ENCODE results near the gene MAGEA9B. TPM values are rescaled to one million over a fixed set of nuclear protein-coding genes. Genes with fewer than 3 reads are reported as not detected.
"Not testable (repeated sequence)": the region's sequence is repeated elsewhere in the genome, so short reads cannot be mapped to it uniquely, and the experiment has no call there.

Gene MAGEA9B
- total and polyA plus RNA-seq, 4 experiments from 2014 or later = not detected

DNA sequence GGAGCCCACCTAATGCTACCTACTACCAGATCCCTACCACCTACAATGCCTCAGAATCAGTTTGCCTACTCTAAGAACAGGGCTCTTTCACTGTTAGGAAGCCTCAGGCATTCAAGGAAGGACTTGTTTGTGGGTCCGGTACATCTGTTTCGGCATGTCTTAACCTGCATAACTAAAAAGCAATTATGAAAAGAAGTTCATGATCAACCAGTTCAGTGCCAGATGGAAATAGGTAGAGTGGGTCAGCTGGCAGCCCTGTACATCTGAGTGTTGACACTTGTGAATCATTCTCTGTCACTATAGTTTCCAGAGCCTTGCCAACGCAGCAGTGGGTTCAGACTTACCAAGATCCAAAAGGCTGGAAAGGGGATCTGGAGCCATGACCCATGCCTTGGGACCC is 41.0 kb upstream of the MAGEA9B start:
- Mint-ChIP-seq H3K9me3 (no peaks in the 10 kb centered on the region), H3K36me3 (peaks cover 0 to 1% of the 10 kb centered on the region in 2 donors), H3K27ac (no peak overlapping the region), H3K4me1 (peaks cover 29 to 74% (median 52%) of the 10 kb centered on the region in 4 donors), H3K27me3 (no peaks in the 10 kb centered on the region), H3K4me3 (peak overlapping the region in 1 of 8 donors; percentile 10)
- ChIA-PET CTCF (ENCODE audit: partially characterized antibody) (no interaction called here), POLR2A (ENCODE audit: partially characterized antibody) (no interaction called here)
- DNase-seq = no peak
- Histone ChIP-seq H3K36me3 (ENCODE audit: insufficient read depth, low read length) (no peaks in the 10 kb centered on the region), H3K27ac (ENCODE audit: low read depth, low read length) (no peak overlapping the region), H3K4me3 (ENCODE audit: low read length in 2 of 2) (no peak overlapping the region), H3K4me1 (ENCODE audit: insufficient read depth, low read length) (peaks cover 37% of the 10 kb centered on the region), H3K9me3 (ENCODE audit: control insufficient read depth in 1 of 2, low read length in 2 of 2) (no peaks in the 10 kb centered on the region), H3K27me3 (ENCODE audit: insufficient read depth, low read length) (no peaks in the 10 kb centered on the region)
- intact Hi-C loops (cut with micrococcal nuclease) = no loop called here

GRCh38 chrX:149626829-149627228 is 39.6 kb upstream of the MAGEA9B start:
- H3K4me1 Mint-ChIP-seq = peaks cover 27 to 66% (median 53%) of the 10 kb centered on the region in 4 donors
- H3K27ac Mint-ChIP-seq; H3K9me3 Mint-ChIP-seq; H3K27me3 ChIP-seq (ENCODE audit: insufficient read depth, low read length); DNase-seq; POLR2A ChIA-PET (ENCODE audit: partially characterized antibody); H3K27ac ChIP-seq (ENCODE audit: low read depth, low read length); H3K9me3 ChIP-seq (ENCODE audit: control insufficient read depth in 1 of 2, low read length in 2 of 2); H3K36me3 Mint-ChIP-seq; CTCF ChIA-PET (ENCODE audit: partially characterized antibody); H3K4me3 Mint-ChIP-seq; H3K36me3 ChIP-seq (ENCODE audit: insufficient read depth, low read length); H3K4me3 ChIP-seq (ENCODE audit: low read length in 2 of 2); intact Hi-C loops (cut with micrococcal nuclease); H3K27me3 Mint-ChIP-seq: not testable (repeated sequence)
- H3K4me1 ChIP-seq (ENCODE audit: insufficient read depth, low read length) = peaks cover 32% of the 10 kb centered on the region

GRCh38 chrX:149619662-149620061 is 32.4 kb upstream of the MAGEA9B start:
- H3K4me3 Mint-ChIP-seq; H3K4me1 ChIP-seq (ENCODE audit: insufficient read depth, low read length); H3K27ac ChIP-seq (ENCODE audit: low read depth, low read length); H3K4me3 ChIP-seq (ENCODE audit: low read length in 2 of 2); DNase-seq; H3K9me3 ChIP-seq (ENCODE audit: control insufficient read depth in 1 of 2, low read length in 2 of 2); H3K27ac Mint-ChIP-seq; H3K27me3 Mint-ChIP-seq; H3K36me3 ChIP-seq (ENCODE audit: insufficient read depth, low read length); H3K9me3 Mint-ChIP-seq; POLR2A ChIA-PET (ENCODE audit: partially characterized antibody); H3K36me3 Mint-ChIP-seq; H3K27me3 ChIP-seq (ENCODE audit: insufficient read depth, low read length); intact Hi-C loops (cut with micrococcal nuclease); CTCF ChIA-PET (ENCODE audit: partially characterized antibody): not testable (repeated sequence)
- peaks cover 5 to 23% (median 16%) of the 10 kb centered on the region in 4 donors for H3K4me1 Mint-ChIP-seq

DNA sequence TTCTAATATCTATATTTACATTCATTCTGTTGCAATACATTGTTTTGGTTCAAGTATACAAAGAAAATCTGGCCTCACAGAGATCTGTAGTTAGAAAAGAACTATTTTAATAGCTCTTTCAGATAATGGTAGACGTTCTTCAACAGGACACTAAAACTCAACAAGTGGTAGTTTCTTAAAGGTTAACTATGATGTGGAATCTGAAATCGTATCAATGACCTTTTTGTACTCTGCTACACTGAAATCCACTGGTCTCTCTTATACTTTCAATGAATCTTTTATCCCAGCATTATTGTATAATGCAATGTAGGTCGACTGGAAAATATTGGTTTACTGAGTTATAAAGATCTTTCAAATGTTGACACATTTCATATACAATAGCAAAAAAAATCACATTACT is 31.6 kb upstream of the MAGEA9B start:
- intact Hi-C loops (cut with micrococcal nuclease) = no loop called here
- Histone ChIP-seq H3K36me3 (ENCODE audit: insufficient read depth, low read length) (no peaks in the 10 kb centered on the region), H3K27me3 (ENCODE audit: insufficient read depth, low read length) (no peaks in the 10 kb centered on the region), H3K27ac (ENCODE audit: low read depth, low read length) (no peak overlapping the region), H3K4me1 (ENCODE audit: insufficient read depth, low read length) (peaks cover 3% of the 10 kb centered on the region), H3K9me3 (ENCODE audit: control insufficient read depth in 1 of 2, low read length in 2 of 2) (no peaks in the 10 kb centered on the region), H3K4me3 (ENCODE audit: low read length in 2 of 2) (no peak overlapping the region)
- peaks cover 5 to 23% (median 16%) of the 10 kb centered on the region in 4 donors for H3K4me1 Mint-ChIP-seq
- H3K4me3 Mint-ChIP-seq = no peak overlapping the region
- H3K9me3 Mint-ChIP-seq = peaks cover 0 to 2% (median 0%) of the 10 kb centered on the region in 8 donors
- H3K27ac Mint-ChIP-seq = no peak overlapping the region
- CTCF ChIA-PET (ENCODE audit: partially characterized antibody) = no interaction called here
- no peak for DNase-seq
- POLR2A ChIA-PET (ENCODE audit: partially characterized antibody) = no interaction called here
- no peaks in the 10 kb centered on the region for H3K27me3 Mint-ChIP-seq
- no peaks in the 10 kb centered on the region for H3K36me3 Mint-ChIP-seq

DNA sequence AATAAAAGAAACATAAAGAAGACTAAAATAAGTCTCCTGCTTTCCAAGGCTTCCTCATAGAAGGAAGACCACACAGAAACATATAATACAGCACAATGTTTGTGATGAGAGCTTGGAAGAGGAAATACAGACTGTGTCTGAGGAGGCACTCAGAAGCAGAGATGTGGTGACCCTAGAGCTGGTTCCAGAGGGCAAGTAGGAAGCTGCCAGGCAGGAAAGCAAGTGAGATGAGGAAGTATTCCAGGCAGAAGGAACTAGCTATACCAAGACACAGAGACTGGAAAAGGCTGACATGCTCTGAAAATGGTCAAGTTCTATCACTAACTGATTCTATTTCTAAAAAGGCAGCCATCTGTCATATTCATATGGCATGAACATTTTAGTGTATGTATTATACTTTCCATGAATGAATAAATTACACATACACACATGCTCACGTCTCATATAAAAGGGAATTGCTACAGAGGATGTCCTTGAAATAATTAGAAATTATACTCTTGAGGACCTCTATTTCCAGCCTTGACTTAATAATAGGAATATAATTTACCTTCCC is 24.4 kb upstream of the MAGEA9B start:
- H3K9me3 Mint-ChIP-seq = no peaks in the 10 kb centered on the region
- no peak overlapping the region for H3K27ac Mint-ChIP-seq
- H3K27me3 Mint-ChIP-seq = no peaks in the 10 kb centered on the region
- no peaks in the 10 kb centered on the region for H3K27me3 ChIP-seq (ENCODE audit: insufficient read depth, low read length)
- intact Hi-C loops (cut with micrococcal nuclease) = no loop called here
- no peaks in the 10 kb centered on the region for H3K36me3 ChIP-seq (ENCODE audit: insufficient read depth, low read length)
- DNase-seq = no peak
- H3K4me1 ChIP-seq (ENCODE audit: insufficient read depth, low read length) = peaks cover 3% of the 10 kb centered on the region
- CTCF ChIA-PET (ENCODE audit: partially characterized antibody) = no interaction called here
- H3K9me3 ChIP-seq (ENCODE audit: control insufficient read depth in 1 of 2, low read length in 2 of 2) = no peaks in the 10 kb centered on the region
- H3K4me3 Mint-ChIP-seq = no peak overlapping the region
- H3K4me1 Mint-ChIP-seq = peaks cover 3 to 21% (median 12%) of the 10 kb centered on the region in 4 donors
- H3K4me3 ChIP-seq (ENCODE audit: low read length in 2 of 2) = no peak overlapping the region
- no peak overlapping the region for H3K27ac ChIP-seq (ENCODE audit: low read depth, low read length)
- POLR2A ChIA-PET (ENCODE audit: partially characterized antibody) = no interaction called here
- H3K36me3 Mint-ChIP-seq = peaks cover under 1 to 6% of the 10 kb centered on the region in 2 donors

DNA sequence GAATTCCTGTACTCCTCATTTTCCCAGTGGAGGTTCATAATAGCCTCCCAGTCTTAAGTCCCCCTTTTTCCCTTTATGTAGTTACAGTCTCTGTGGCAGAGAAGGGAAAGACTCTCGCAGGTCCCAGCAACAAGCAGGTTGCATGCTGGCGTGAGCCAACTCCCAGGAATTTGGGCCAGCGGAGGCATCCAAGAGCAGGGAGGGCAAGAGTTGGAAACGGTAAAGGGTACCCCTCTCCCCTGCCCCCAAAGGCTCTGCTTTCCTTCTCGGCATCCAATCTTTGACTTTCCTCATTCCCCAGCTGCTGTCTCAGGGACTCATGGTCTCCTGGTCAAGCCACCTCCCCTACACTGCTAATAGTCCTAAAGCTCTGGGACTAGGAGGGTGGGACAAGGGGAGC is 23.3 kb upstream of the MAGEA9B start:
- intact Hi-C loops (cut with micrococcal nuclease) = no loop called here
- ChIA-PET POLR2A (ENCODE audit: partially characterized antibody) (no interaction called here), CTCF (ENCODE audit: partially characterized antibody) (no interaction called here)
- H3K9me3 ChIP-seq (ENCODE audit: control insufficient read depth in 1 of 2, low read length in 2 of 2) = no peaks in the 10 kb centered on the region
- no peak overlapping the region for H3K4me3 Mint-ChIP-seq
- peaks cover 3% of the 10 kb centered on the region for H3K4me1 ChIP-seq (ENCODE audit: insufficient read depth, low read length)
- H3K27me3 ChIP-seq (ENCODE audit: insufficient read depth, low read length) = no peaks in the 10 kb centered on the region
- H3K9me3 Mint-ChIP-seq = no peaks in the 10 kb centered on the region
- no peak overlapping the region for H3K4me3 ChIP-seq (ENCODE audit: low read length in 2 of 2)
- no peaks in the 10 kb centered on the region for H3K27me3 Mint-ChIP-seq
- H3K36me3 Mint-ChIP-seq = peaks cover 4 to 11% of the 10 kb centered on the region in 2 donors
- no peaks in the 10 kb centered on the region for H3K36me3 ChIP-seq (ENCODE audit: insufficient read depth, low read length)
- H3K27ac ChIP-seq (ENCODE audit: low read depth, low read length) = no peak overlapping the region
- H3K27ac Mint-ChIP-seq = peak overlapping the region in 1 of 7 donors; percentile 20
- peaks cover 2 to 15% (median 8%) of the 10 kb centered on the region in 4 donors for H3K4me1 Mint-ChIP-seq
- DNase-seq = no peak

DNA sequence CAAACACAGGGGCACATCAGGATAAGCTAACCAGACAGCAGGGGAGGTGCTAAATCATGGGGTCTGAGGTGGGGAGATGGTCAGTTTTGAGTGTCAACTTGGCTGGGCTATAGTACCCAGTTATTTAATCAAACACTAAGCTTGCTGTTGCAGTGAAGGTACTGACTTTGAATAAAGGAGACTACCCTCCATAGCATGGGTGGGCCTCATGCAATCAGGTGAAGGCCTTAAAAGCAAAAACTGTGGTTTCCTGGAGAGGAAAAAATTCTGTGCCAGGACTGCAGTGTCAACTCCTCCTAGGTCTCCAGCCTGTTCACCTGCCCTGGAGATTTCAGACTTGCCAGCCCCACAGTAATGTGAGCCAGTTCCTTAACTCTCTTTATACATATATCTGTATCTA is 20.4 kb upstream of the MAGEA9B start:
- Histone ChIP-seq H3K27ac (ENCODE audit: low read depth, low read length) (no peak overlapping the region), H3K4me3 (ENCODE audit: low read length in 2 of 2) (no peak overlapping the region), H3K36me3 (ENCODE audit: insufficient read depth, low read length) (no peaks in the 10 kb centered on the region), H3K4me1 (ENCODE audit: insufficient read depth, low read length) (no peaks in the 10 kb centered on the region), H3K9me3 (ENCODE audit: control insufficient read depth in 1 of 2, low read length in 2 of 2) (no peaks in the 10 kb centered on the region), H3K27me3 (ENCODE audit: insufficient read depth, low read length) (no peaks in the 10 kb centered on the region)
- H3K27ac Mint-ChIP-seq = no peak overlapping the region
- no peak for DNase-seq
- no peak overlapping the region for H3K4me3 Mint-ChIP-seq
- peaks cover 4 to 23% of the 10 kb centered on the region in 2 donors for H3K36me3 Mint-ChIP-seq
- H3K4me1 Mint-ChIP-seq = peaks cover 0 to 3% (median 0%) of the 10 kb centered on the region in 4 donors
- intact Hi-C loops (cut with micrococcal nuclease) = no loop called here
- ChIA-PET CTCF (ENCODE audit: partially characterized antibody) (no interaction called here), POLR2A (ENCODE audit: partially characterized antibody) (no interaction called here)
- no peaks in the 10 kb centered on the region for H3K27me3 Mint-ChIP-seq
- H3K9me3 Mint-ChIP-seq = no peaks in the 10 kb centered on the region
